Panc1 (cell line): Measurements from ENCODE around the gene AFG1L. TPM values are rescaled to one million over a fixed set of nuclear protein-coding genes. Genes with fewer than 3 reads are reported as not detected.

Experiments
- ATAC-seq: fragments of 200-7000 bp; cut with Tn5 transposase; 2 replicates; pipeline ENCODE4 v1.9.1; 2020; ENCODE audit warnings: mild to moderate bottlenecking, moderate library complexity
- BruUV-seq: library from RNA; stranded (reverse); fragments of 400-500 nt; replicated peaks from 2 replicates; lab custom pipeline; 2021; lab: Mats Ljungman, UMichigan
- CTCF ChIA-PET: fragments of 300-600 bp; sonication (Branson Sonifier 250); formaldehyde crosslinking; loops from one replicate; lab custom pipeline; 2022; ENCODE audit warnings: antibody characterized with exemption; lab: Charles Lee
- POLR2A ChIA-PET: fragments of 300-600 bp; sonication (Branson Sonifier 250); formaldehyde crosslinking; loops from one replicate; lab custom pipeline; 2022; ENCODE audit warnings: antibody characterized with exemption; lab: Charles Lee
- DNase-seq: peaks from one replicate; pipeline ENCODE4 v3.0.0-alpha.2; 2010; ENCODE audit warnings: low read depth, low spot score
- H3K27ac ChIP-seq: 2 replicates; pipeline ENCODE4 v1.5.1; 2011; ENCODE audit warnings: mild to moderate bottlenecking, low read length, inconsistent platforms
- H3K27me3 ChIP-seq: fragments of 200-500 bp; sonication (Bioruptor generic); 2 replicates; pipeline ENCODE4 v1.6.0; 2014; ENCODE audit warnings: low read length, inconsistent platforms; ENCODE audit not compliant: control insufficient read depth, insufficient read depth
- H3K36me3 ChIP-seq: fragments of 200-500 bp; sonication (Bioruptor generic); 2 replicates; pipeline ENCODE4 v1.5.1; 2014; ENCODE audit warnings: inconsistent platforms, mild to moderate bottlenecking, low read length, moderate library complexity; ENCODE audit not compliant: control insufficient read depth, insufficient read depth
- H3K4me1 ChIP-seq: 2 replicates; pipeline ENCODE4 v1.5.1; 2011; ENCODE audit warnings: inconsistent platforms, mild to moderate bottlenecking, low read length, moderate library complexity; ENCODE audit not compliant: control insufficient read depth, insufficient read depth
- H3K4me3 ChIP-seq, 2 experiments: 2 replicates each; pipeline ENCODE4 v1.5.1; 2011 to 2012; ENCODE audit warnings: low read depth in 2 of 2, low read length in 2 of 2, mild to moderate bottlenecking in 2 of 2, inconsistent platforms in 1 of 2, moderate library complexity in 1 of 2
- H3K9me3 ChIP-seq: fragments of 200-500 bp; sonication (Bioruptor generic); 2 replicates; pipeline ENCODE4 v1.5.1; 2014; ENCODE audit warnings: low read depth, mild to moderate bottlenecking, inconsistent platforms, low read length, moderate library complexity; ENCODE audit not compliant: control insufficient read depth, insufficient read depth
- CTCF ChIP-seq: fragments of 450-650 bp; IDR thresholded peaks from 2 replicates; pipeline ENCODE4 v1.5.1; 2017; ENCODE audit warnings: mild to moderate bottlenecking
- POLR2AphosphoS5 ChIP-seq: IDR thresholded peaks from 2 replicates; pipeline ENCODE4 v1.6.1; 2012; ENCODE audit warnings: mild to moderate bottlenecking, low read depth, low read length, moderate library complexity
- SIN3A ChIP-seq: IDR thresholded peaks from 2 replicates; pipeline ENCODE4 v1.6.1; 2012; ENCODE audit warnings: low read depth, mild to moderate bottlenecking, low read length, moderate library complexity, borderline replicate concordance; ENCODE audit not compliant: insufficient read depth
- TCF7L2 ChIP-seq: IDR thresholded peaks from 2 replicates; pipeline ENCODE4 v1.6.1; 2011; ENCODE audit warnings: mild to moderate bottlenecking, low read depth, low read length, inconsistent platforms
- in situ Hi-C: cut with HindIII; loops from 2 replicates; pipeline ENCODE4 v1.10.0; 2016; ENCODE audit warnings: low sequenced_read_pairs, low pct_unique_long_range_greater_than_20kb
- intact Hi-C: fragments of 100-400 bp; cut with micrococcal nuclease; formaldehyde crosslinking; loops from one replicate; pipeline ENCODE4 v1.10.0; 2022; ENCODE audit not compliant: unreplicated experiment
- total RNA-seq: library from RNA; stranded (reverse); gene quantifications from one replicate; pipeline ENCODE4 v1.2.1, GENCODE V29; 2021; ENCODE audit not compliant: unreplicated experiment
- TF ChIP-seq, protein P1 (sequence below), 2 experiments: IDR thresholded peaks; 2 replicates each; pipeline ENCODE4 v1.6.1; 2011 to 2012; ENCODE audit warnings: low read depth in 2 of 2, control low read depth in 1 of 2, low read length in 1 of 2, mild to moderate bottlenecking in 1 of 2, moderate library complexity in 1 of 2; ENCODE audit not compliant: insufficient read depth in 1 of 2

Gene AFG1L
- total RNA-seq, 1 experiment from 2014 or later: 12.4 TPM

- TF ChIP-seq TCF7L2: no peak
- TF ChIP-seq, protein P1, sequence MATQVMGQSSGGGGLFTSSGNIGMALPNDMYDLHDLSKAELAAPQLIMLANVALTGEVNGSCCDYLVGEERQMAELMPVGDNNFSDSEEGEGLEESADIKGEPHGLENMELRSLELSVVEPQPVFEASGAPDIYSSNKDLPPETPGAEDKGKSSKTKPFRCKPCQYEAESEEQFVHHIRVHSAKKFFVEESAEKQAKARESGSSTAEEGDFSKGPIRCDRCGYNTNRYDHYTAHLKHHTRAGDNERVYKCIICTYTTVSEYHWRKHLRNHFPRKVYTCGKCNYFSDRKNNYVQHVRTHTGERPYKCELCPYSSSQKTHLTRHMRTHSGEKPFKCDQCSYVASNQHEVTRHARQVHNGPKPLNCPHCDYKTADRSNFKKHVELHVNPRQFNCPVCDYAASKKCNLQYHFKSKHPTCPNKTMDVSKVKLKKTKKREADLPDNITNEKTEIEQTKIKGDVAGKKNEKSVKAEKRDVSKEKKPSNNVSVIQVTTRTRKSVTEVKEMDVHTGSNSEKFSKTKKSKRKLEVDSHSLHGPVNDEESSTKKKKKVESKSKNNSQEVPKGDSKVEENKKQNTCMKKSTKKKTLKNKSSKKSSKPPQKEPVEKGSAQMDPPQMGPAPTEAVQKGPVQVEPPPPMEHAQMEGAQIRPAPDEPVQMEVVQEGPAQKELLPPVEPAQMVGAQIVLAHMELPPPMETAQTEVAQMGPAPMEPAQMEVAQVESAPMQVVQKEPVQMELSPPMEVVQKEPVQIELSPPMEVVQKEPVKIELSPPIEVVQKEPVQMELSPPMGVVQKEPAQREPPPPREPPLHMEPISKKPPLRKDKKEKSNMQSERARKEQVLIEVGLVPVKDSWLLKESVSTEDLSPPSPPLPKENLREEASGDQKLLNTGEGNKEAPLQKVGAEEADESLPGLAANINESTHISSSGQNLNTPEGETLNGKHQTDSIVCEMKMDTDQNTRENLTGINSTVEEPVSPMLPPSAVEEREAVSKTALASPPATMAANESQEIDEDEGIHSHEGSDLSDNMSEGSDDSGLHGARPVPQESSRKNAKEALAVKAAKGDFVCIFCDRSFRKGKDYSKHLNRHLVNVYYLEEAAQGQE (IDR thresholded peaks at IDR 0.05; ENCODE audit: insufficient read depth in 1 of 2, low read depth in 2 of 2, low read length in 1 of 2): no peak
- TF ChIP-seq POLR2AphosphoS5: no peak
- no peak for TF ChIP-seq CTCF
- no peaks in the 10 kb centered on the region for H3K4me1 ChIP-seq
- ATAC-seq: no peak
- H3K36me3 ChIP-seq: no peaks in the 10 kb centered on the region
- H3K27me3 ChIP-seq: no peaks in the 10 kb centered on the region
- H3K9me3 ChIP-seq: peaks cover 4% of the 10 kb centered on the region; the same call in 1 of the 2 replicates
- in situ Hi-C loops: no loop called here
- DNase-seq: no peak
- ChIA-PET CTCF (no interaction called here), POLR2A (interaction anchor here (0.7 kb wide), 1 partner anchor 14 kb away, joined by 4 read pairs; no protein-coding TSS in a partner anchor)
- no peak overlapping the region for H3K4me3 ChIP-seq
- no TSS peak for BruUV-seq
- intact Hi-C loops: no loop called here
- H3K27ac ChIP-seq: no peak overlapping the region
Measured at GRCh38 chr6:108476847-108477430, 182.1 kb downstream of the AFG1L start.

DNA sequence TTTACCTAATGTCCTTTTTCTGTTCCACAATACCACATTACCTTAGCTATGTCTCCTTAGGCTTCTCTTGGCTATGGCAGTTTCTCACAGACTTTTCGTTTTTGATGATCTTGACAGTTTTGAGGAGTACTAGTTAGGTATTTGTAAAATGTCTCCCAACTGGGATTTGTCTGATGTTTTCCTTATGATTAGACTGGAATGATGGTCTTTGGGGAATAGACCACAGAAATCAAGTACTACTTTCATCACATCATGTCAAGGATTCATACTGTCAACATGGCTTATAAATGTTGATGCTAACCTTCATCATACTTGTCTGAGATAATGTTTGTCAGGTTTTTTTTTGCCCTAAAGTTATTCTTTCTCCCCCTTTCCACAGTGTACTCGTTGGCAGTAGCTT, 187.7 kb downstream of the AFG1L start:
- no peak for TF ChIP-seq SIN3A
- no peak overlapping the region for H3K27ac ChIP-seq
- no peak overlapping the region for H3K4me3 ChIP-seq
- intact Hi-C loops (no loop called here), in situ Hi-C loops (no loop called here)
- POLR2A ChIA-PET: no interaction called here
- H3K9me3 ChIP-seq: peaks cover 10% of the 10 kb centered on the region; the same call in 1 of the 2 replicates
- no peak for DNase-seq
- BruUV-seq: no TSS peak
- no peaks in the 10 kb centered on the region for H3K36me3 ChIP-seq
- ATAC-seq: no peak
- H3K4me1 ChIP-seq: no peaks in the 10 kb centered on the region
- H3K27me3 ChIP-seq: no peaks in the 10 kb centered on the region
- CTCF ChIA-PET: no interaction called here

GRCh38 chr6:108484016-108484415, 189.2 kb downstream of the AFG1L start:
- Histone ChIP-seq H3K4me1 (no peaks in the 10 kb centered on the region), H3K36me3 (no peaks in the 10 kb centered on the region), H3K27me3 (no peaks in the 10 kb centered on the region), H3K4me3 (no peak overlapping the region), H3K9me3 (peaks cover 10% of the 10 kb centered on the region; the same call in 1 of the 2 replicates), H3K27ac (no peak overlapping the region)
- no peak for DNase-seq
- no TSS peak for BruUV-seq
- intact Hi-C loops: no loop called here
- in situ Hi-C loops: no loop called here
- no peak for TF ChIP-seq POLR2AphosphoS5
- TF ChIP-seq CTCF: no peak
- no peak for TF ChIP-seq TCF7L2
- TF ChIP-seq, protein P1 (IDR thresholded peaks at IDR 0.05; ENCODE audit: insufficient read depth in 1 of 2, low read depth in 2 of 2, low read length in 1 of 2): no peak
- TF ChIP-seq SIN3A: no peak
- CTCF ChIA-PET: no interaction called here
- no peak for ATAC-seq
- POLR2A ChIA-PET: no interaction called here
